Ovary (tissue), 9 donors: ENCODE data around the gene PARG. TPM values are rescaled to one million over a fixed set of nuclear protein-coding genes. Genes with fewer than 3 reads are reported as not detected.
"Not testable (repeated sequence)": the region's sequence is repeated elsewhere in the genome, so short reads cannot be mapped to it uniquely, and the experiment has no call there.

ENCODE experiments used
- DNase-seq, 5 donors: peaks; one replicate each; pipeline ENCODE4 v3.0.0-alpha.2; 2019 to 2020
- H3K27ac ChIP-seq, 2 donors: fragments of 200-600 bp; one replicate each; pipeline versions ENCODE4 v1.5.1 to v1.8.0; 2019 to 2022
- H3K27me3 ChIP-seq: fragments of 200-600 bp; one replicate; pipeline ENCODE4 v1.8.0; 2022
- H3K36me3 ChIP-seq: fragments of 200-600 bp; sonication (generic); one replicate; pipeline ENCODE4 v1.5.1; 2019
- H3K4me1 ChIP-seq: one replicate; pipeline ENCODE4 v1.8.1; 2013; ENCODE audit warnings: mild to moderate bottlenecking, moderate library complexity; ENCODE audit not compliant: insufficient read depth
- H3K4me3 ChIP-seq: fragments of 200-600 bp; sonication (generic); one replicate; pipeline ENCODE4 v1.5.1; 2017
- H3K9me3 ChIP-seq, 2 donors: fragments of 200-600 bp in 1 of 2; sonication (generic) in 1 of 2; one replicate each; pipeline versions ENCODE4 v1.5.1 to v1.8.1; 2013 to 2019; ENCODE audit warnings: mild to moderate bottlenecking in 1 of 2, moderate library complexity in 1 of 2
- EP300 ChIP-seq: sonication (generic); formaldehyde crosslinking; IDR thresholded peaks from one replicate; pipeline ENCODE4 v1.6.1; 2017; ENCODE audit warnings: antibody characterized with exemption
- POLR2A ChIP-seq: fragments of 450-650 bp; IDR thresholded peaks from one replicate; pipeline ENCODE4 v1.6.1; 2017; ENCODE audit warnings: antibody characterized with exemption, mild to moderate bottlenecking, moderate library complexity
- WGBS, 3 donors: extraction: QIAGEN DNeasy Blood & Tissue Kit in 1 of 3; methylation state at CpG; one replicate each; pipeline versions ENCODE4 v1.1.5 to v1.1.7; 2013 to 2017; 5-methylcytosine and 5-hydroxymethylcytosine counted together
- intact Hi-C, 4 donors: fragments of 100-400 bp; cut with DNase I; formaldehyde crosslinking; loops; one replicate each; pipeline versions ENCODE4 v1.11.0 to v1.15.1; 2022 to 2023
- polyA plus RNA-seq, 2 donors: library from polyadenylated mRNA; stranded (reverse); fragments of 200-250 nt in 1 of 2; fragments of 350-450 nt in 1 of 2; fragmentation: Illumina TruSeq in 1 of 2; extraction: RNeasy Lipid Tissue Mini Kit (QIAGEN cat#74804) in 1 of 2; gene quantifications; one replicate each; pipeline ENCODE4 v1.2.3, GENCODE V29; 2013 to 2014
- total RNA-seq, 7 donors: library from RNA; depleted of rRNA in 2 of 7; stranded (reverse); fragments of >200 nt in 2 of 7; fragmentation: NEBNext Ultra II Directional in 3 of 7; extraction: Animal tissue kit (Norgen Biotek cat#: 25700) in 3 of 7; gene quantifications; one replicate each; pipeline versions ENCODE4 v1.1.0 to v1.2.4, GENCODE V29; 2016 to 2023
- TF ChIP-seq, protein P1 (sequence below), 3 donors: fragments of 450-650 bp in 2 of 3; fragments of 200-600 bp in 1 of 3; IDR thresholded peaks; one replicate each; pipeline versions ENCODE4 v1.5.1 to v1.8.0; 2016 to 2022; ENCODE audit warnings: antibody characterized with exemption in 3 of 3, mild to moderate bottlenecking in 1 of 3
- donor health status: DM: no; HTN: no; CAD: no; lungs with moderate emphysema.
- donor health status: DM: no; HTN: no; CAD: no.
- donor health status: Bipolar disorder and iron deficiency.
- donor health status: DM: yes; HTN: yes; CAD: no.
- donor health status: DM: no; HTN: no; CAD: no.
- donor health status: DM: yes; HTN: yes; CAD: no.

The PARG gene
- total and polyA plus RNA-seq, 9 donors, result 8.1 to 33.3 (median 26.8) TPM

DNA sequence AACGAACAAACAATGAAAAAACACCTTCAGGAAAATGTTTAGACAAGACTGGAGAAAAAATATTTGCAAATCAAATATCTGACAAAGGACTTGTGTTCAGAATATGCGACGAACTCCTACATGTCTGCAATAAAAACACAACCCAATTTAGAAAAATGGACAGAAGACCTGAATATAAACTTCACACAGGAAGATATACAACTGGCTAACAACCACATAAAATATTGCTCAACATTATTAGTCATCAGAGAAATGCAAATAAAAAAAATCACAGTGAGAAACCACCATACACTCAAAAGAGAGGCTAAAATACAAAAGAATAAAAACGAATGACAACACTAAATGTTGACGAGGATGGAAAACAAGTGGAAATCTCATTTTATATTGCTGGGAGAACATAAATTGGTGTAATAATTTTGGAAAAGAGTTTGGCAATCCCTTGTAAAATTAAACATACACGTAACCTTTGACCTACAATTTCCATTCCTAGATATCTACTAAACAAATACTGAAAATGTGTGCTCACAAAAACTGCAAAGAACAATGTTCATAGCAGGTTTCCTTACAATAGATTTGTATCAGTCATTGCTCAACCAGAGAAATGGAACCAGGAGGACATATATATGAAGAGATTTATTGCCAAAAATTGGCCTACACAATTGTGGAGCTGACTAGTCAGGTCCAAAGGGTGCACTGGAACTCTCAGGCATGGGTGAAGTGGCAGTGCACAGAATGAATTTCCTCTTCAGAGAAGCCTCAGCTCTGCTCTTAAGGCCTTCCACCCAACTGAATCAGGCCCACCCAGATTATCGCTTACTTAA lies 96.8 kb downstream of the PARG start:
- intact Hi-C loops, result no loop called here
- 90 to 94% (median 92%) methylated on average over 7 of the region's 7 CpGs for WGBS, 3 donors

DNA sequence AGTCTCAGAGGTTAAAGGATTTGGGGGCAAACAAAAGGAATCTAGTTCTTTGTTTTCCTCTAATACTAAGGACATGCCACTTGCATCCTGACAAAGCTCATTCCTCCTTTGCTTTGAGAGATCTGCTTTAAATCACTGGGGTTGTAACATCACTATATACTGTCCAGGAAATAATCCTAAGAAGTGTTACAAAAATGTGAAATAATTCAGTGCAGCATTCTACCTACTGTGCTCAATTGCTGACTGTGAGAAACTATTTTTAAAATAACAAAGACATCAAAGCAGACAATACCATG lies 99.5 kb downstream of the PARG start:
- H3K4me3 ChIP-seq, H3K36me3 ChIP-seq, H3K27me3 ChIP-seq, H3K27ac ChIP-seq, intact Hi-C loops, H3K4me1 ChIP-seq, H3K9me3 ChIP-seq, DNase-seq: not testable (repeated sequence)

More for the DNA sequence above, 96.8 kb downstream of the PARG start:
- Histone ChIP-seq H3K27ac (no peak overlapping the region), H3K4me1 (no peaks in the 10 kb centered on the region), H3K4me3 (no peak overlapping the region), H3K9me3 (no peaks in the 10 kb centered on the region), H3K27me3 (no peaks in the 10 kb centered on the region), H3K36me3 (no peaks in the 10 kb centered on the region)
- DNase-seq, result no peak
- no peak for TF ChIP-seq EP300
- TF ChIP-seq, protein P1, sequence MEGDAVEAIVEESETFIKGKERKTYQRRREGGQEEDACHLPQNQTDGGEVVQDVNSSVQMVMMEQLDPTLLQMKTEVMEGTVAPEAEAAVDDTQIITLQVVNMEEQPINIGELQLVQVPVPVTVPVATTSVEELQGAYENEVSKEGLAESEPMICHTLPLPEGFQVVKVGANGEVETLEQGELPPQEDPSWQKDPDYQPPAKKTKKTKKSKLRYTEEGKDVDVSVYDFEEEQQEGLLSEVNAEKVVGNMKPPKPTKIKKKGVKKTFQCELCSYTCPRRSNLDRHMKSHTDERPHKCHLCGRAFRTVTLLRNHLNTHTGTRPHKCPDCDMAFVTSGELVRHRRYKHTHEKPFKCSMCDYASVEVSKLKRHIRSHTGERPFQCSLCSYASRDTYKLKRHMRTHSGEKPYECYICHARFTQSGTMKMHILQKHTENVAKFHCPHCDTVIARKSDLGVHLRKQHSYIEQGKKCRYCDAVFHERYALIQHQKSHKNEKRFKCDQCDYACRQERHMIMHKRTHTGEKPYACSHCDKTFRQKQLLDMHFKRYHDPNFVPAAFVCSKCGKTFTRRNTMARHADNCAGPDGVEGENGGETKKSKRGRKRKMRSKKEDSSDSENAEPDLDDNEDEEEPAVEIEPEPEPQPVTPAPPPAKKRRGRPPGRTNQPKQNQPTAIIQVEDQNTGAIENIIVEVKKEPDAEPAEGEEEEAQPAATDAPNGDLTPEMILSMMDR (IDR thresholded peaks at IDR 0.05), result no peak
- TF ChIP-seq POLR2A, result no peak

DNA sequence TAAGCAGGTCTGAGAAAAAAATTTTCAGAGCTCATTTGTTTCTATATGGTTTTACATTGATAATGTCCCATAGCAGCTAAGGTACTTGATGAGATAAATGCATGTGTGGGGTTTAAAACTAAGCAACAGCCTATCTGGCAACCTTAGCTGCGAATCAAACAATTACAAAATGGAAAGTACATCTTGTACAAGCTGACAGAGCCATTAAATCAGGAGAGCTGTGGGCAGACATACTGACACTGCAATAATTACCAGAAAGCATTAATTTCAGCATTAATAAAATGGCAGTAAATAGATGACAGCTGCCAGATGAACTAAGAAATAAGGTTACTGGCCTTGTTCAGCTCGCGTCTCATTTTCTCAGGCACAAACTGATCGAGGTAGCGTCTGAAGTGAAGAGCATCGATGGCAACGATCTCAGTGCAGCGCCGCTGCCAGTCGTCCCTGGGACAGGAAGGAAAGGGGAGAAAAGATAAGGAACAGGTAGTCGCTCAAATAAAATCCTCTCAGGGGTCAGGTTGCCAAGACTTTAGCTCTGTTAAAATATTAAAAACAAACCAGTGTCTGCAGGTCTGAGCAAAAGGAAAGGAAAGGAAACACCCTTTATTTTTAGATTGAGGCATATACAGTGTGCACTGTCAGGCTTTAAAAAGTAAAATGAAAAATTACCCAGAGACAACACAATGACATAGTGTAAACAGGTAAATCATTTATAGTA lies 100.1 kb downstream of the PARG start:
- no peak overlapping the region for H3K27ac ChIP-seq
- TF ChIP-seq EP300 (no peak), POLR2A (no peak)
- TF ChIP-seq, protein P1 (IDR thresholded peaks at IDR 0.05), result no peak
- H3K4me3 ChIP-seq, result no peak overlapping the region
- H3K27me3 ChIP-seq, result no peaks in the 10 kb centered on the region
- intact Hi-C loops, result no loop called here
- no peaks in the 10 kb centered on the region for H3K9me3 ChIP-seq
- no peak for DNase-seq
- H3K36me3 ChIP-seq, result no peaks in the 10 kb centered on the region
- WGBS, 3 donors, result 83 to 93% (median 85%) methylated on average over 11 of the region's 11 CpGs
- no peaks in the 10 kb centered on the region for H3K4me1 ChIP-seq

DNA sequence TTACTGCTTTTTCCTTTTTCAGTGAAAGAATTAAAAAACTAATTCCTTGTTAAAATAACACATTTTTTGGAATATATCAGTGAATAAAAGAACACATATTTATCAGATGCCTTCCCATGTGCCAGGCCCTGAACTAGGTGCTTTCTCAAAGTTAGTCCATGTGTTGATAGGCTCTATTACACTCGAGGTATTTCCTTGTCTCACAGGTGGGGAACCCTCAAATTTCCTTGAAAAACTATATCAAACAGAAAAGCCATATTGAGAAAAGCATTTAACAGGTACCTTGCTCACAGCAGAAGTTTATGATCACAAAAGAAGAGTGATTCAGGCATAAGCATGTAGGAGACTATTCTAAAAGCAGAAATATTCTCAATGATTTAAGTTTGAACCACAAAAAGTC lies 104.1 kb downstream of the PARG start:
- DNase-seq, result no peak
- H3K4me1 ChIP-seq, result peaks cover 1% of the 10 kb centered on the region
- no peak overlapping the region for H3K4me3 ChIP-seq
- 49 to 75% (median 54%) methylated on average over 1 of the region's 1 CpG for WGBS, 3 donors
- intact Hi-C loops, result no loop called here
- no peaks in the 10 kb centered on the region for H3K9me3 ChIP-seq
- TF ChIP-seq EP300 (no peak), POLR2A (no peak)
- TF ChIP-seq, protein P1 (IDR thresholded peaks at IDR 0.05), result no peak
- no peaks in the 10 kb centered on the region for H3K27me3 ChIP-seq
- no peak overlapping the region for H3K27ac ChIP-seq
- H3K36me3 ChIP-seq, result no peaks in the 10 kb centered on the region

DNA sequence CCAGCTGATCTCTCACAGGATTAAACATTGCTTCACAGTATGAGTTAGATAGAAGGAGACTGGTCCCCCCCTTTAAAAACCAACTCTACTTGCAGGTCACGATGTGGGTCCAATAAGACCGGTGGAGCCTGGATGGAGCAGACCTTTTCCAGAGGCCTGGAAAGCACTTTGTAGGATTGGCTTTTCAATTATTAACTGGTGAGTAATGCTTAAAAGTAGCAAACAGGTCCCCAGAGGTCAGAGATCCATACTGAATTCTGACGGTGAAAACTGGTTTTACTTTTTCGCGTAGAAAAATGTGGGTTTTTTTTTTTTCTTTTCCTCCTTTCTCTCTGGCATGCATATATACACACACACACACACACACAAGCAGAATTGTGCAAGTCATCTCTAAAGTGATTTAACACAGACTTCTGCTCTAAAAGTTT lies 104.8 kb downstream of the PARG start:
- Histone ChIP-seq H3K9me3 (no peaks in the 10 kb centered on the region), H3K27ac (no peak overlapping the region), H3K4me3 (no peak overlapping the region), H3K27me3 (no peaks in the 10 kb centered on the region), H3K36me3 (no peaks in the 10 kb centered on the region), H3K4me1 (peaks cover 1% of the 10 kb centered on the region)
- 30 to 62% (median 39%) methylated on average over 5 of the region's 5 CpGs for WGBS, 3 donors
- intact Hi-C loops, result no loop called here
- DNase-seq, result no peak
- TF ChIP-seq EP300 (no peak), POLR2A (no peak)
- TF ChIP-seq, protein P1 (IDR thresholded peaks at IDR 0.05), result no peak
